Measurements from ENCODE around the gene TYRO3. TPM values are rescaled to one million over a fixed set of nuclear protein-coding genes. Genes with fewer than 3 reads are reported as not detected.
A peak's percentile ranks its signal among the peaks of the same experiment; 100 is the strongest.

The TYRO3 gene
- total RNA-seq, 1 donor from 2014 or later: 17.3 TPM

DNA sequence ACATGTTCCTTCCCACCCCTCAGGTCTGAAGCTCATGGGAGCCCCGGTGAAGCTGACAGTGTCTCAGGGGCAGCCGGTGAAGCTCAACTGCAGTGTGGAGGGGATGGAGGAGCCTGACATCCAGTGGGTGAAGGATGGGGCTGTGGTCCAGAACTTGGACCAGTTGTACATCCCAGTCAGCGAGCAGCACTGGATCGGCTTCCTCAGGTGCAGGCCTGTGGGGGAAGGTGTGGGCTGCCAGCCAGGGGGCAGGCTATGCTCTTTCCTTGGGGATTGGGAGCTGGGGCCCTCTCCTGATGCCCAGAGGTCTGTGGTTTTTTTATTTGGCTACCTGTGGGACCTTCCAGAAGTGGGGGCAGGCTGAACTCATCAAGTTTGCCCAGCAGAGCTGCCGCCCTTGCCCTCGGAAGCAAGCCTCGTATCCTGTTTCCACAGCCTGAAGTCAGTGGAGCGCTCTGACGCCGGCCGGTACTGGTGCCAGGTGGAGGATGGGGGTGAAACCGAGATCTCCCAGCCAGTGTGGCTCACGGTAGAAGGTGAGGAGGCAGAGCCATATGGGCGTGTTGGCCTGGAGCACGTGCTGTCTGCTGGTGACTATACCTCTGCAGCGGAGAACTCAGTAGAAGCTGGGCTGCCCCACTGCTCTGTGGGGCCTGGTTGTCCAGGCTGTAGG is 2.2 kb downstream of the TYRO3 start:
- intact Hi-C loops (cut with DNase I): no loop called here
- no peaks in the 10 kb centered on the region for H3K36me3 ChIP-seq
- ATAC-seq (no peak), DNase-seq (no peak)
- H3K4me1 ChIP-seq: peaks cover 40% of the 10 kb centered on the region
- H3K9me3 ChIP-seq: no peaks in the 10 kb centered on the region
- peak overlapping the region; percentile 25 for H3K27ac ChIP-seq
- H3K4me3 ChIP-seq: no peak overlapping the region
- peaks cover 8% of the 10 kb centered on the region for H3K27me3 ChIP-seq (ENCODE audit: low read depth)
- TF ChIP-seq CTCF (IDR thresholded peaks at IDR 0.05): no peak

GRCh38 chr15:41561777-41562145 is 2.7 kb downstream of the TYRO3 start:
- Histone ChIP-seq H3K27me3 (ENCODE audit: low read depth) (peaks cover 8% of the 10 kb centered on the region), H3K27ac (peak overlapping the region; percentile 25), H3K4me1 (peaks cover 40% of the 10 kb centered on the region), H3K4me3 (no peak overlapping the region), H3K9me3 (no peaks in the 10 kb centered on the region), H3K36me3 (no peaks in the 10 kb centered on the region)
- DNase-seq: no peak
- TF ChIP-seq CTCF (IDR thresholded peaks at IDR 0.05): no peak
- no peak for ATAC-seq
- intact Hi-C loops (cut with DNase I): no loop called here

DNA sequence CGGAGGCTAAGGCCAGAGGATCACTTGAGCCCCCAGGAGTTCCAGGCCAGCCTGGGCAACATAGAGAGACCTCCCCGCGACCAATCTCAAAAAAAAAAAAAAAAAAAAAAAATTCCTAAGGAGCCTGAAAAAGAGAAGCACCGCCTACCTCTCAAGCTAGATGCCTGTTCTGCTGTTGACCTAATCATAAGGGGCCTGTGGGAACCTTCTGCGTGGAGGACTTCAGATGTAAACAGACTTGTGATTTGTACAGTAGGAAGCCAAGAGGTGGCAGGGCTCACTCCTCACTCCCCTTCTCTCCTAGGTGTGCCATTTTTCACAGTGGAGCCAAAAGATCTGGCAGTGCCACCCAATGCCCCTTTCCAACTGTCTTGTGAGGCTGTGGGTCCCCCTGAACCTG is 3.2 kb downstream of the TYRO3 start:
- Histone ChIP-seq H3K4me3 (no peak overlapping the region), H3K9me3 (no peaks in the 10 kb centered on the region), H3K4me1 (peaks cover 37% of the 10 kb centered on the region), H3K27me3 (ENCODE audit: low read depth) (peaks cover 8% of the 10 kb centered on the region), H3K27ac (no peak overlapping the region), H3K36me3 (no peaks in the 10 kb centered on the region)
- DNase-seq: no peak
- intact Hi-C loops (cut with DNase I): no loop called here
- TF ChIP-seq CTCF (IDR thresholded peaks at IDR 0.05): no peak
- ATAC-seq: peak; percentile 28 to 34

DNA sequence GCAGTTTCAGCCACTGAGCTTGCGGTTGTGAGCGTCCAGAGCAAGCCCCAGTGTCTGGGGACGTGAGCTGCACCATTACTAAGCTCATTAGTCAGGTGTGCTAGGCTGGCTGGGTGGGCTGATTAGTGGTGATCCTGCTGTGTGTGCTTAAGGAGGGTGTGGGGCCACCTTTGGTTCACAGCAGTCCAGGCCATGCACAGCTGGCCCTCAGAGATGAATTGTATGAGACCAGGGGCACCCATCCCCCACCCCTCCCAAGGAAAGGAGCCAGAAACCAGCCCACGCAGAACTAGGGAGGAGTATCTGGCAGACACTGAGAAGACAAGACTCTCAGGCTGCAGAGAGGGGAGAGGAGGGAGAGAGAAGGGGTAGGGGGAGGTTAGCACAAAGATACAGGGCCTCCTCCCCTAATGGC is 3.8 kb downstream of the TYRO3 start:
- ATAC-seq (no peak), DNase-seq (no peak)
- no peak overlapping the region for H3K27ac ChIP-seq
- H3K27me3 ChIP-seq (ENCODE audit: low read depth): peaks cover 8% of the 10 kb centered on the region
- no peaks in the 10 kb centered on the region for H3K9me3 ChIP-seq
- no peak overlapping the region for H3K4me3 ChIP-seq
- H3K36me3 ChIP-seq: no peaks in the 10 kb centered on the region
- intact Hi-C loops (cut with DNase I): no loop called here
- TF ChIP-seq CTCF (IDR thresholded peaks at IDR 0.05): no peak
- peaks cover 32% of the 10 kb centered on the region for H3K4me1 ChIP-seq

DNA sequence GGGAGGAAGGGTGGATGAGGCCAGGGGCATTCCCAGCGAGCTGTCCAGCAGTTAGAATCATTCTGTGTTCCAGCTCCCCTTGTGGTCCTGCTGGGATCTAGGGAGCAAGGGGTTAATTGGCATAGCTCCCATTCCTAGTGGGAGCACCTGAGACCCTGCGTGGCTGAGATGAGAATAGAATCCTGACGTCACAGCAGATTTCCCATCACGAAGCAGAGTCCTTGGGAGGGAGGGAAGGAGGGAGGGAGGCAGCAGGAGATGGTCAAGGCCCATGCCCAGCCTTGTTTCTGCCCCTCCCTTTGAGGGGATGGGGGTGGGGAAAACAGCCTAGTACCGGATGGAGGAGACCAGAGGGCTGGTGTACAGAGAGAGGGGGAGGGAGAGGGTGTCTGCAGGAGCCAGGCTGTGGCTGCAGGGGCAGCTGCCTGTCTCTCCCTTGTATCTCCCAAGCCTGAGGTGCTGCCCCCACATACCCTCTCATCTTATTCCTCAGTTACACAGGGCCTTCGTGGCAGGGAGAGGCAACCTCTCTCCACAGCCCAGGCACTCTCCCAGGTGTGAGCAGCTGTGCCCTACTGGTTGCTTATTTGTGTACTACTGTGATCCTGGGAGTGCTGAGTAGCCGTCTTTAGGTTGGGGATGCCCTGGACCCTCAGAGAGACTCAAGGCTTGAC is 5.4 kb downstream of the TYRO3 start:
- no peak overlapping the region for H3K4me3 ChIP-seq
- no peaks in the 10 kb centered on the region for H3K9me3 ChIP-seq
- DNase-seq (no peak), ATAC-seq (no peak)
- peaks cover under 1% of the 10 kb centered on the region for H3K36me3 ChIP-seq
- peaks cover 8% of the 10 kb centered on the region for H3K27me3 ChIP-seq (ENCODE audit: low read depth)
- intact Hi-C loops (cut with DNase I): no loop called here
- H3K27ac ChIP-seq: no peak overlapping the region
- peaks cover 35% of the 10 kb centered on the region for H3K4me1 ChIP-seq
- TF ChIP-seq CTCF (IDR thresholded peaks at IDR 0.05): no peak
